Spleen (tissue), 11 donors: ENCODE measurements around the gene APC. TPM values are rescaled to one million over a fixed set of nuclear protein-coding genes. Genes with fewer than 3 reads are reported as not detected.
"Not testable (repeated sequence)": the region's sequence is repeated elsewhere in the genome, so short reads cannot be mapped to it uniquely, and the experiment has no call there.

ENCODE experiments used
- DNase-seq: peaks from one replicate; pipeline ENCODE4 v3.0.0-alpha.2; 2020
- H3K27ac ChIP-seq, 8 donors: fragments of 200-600 bp; sonication (generic) in 7 of 8; 1 replicate in 4 of 8; 2 replicates in 4 of 8; pipeline versions ENCODE4 v1.5.0 to v1.8.0; 2016 to 2021; ENCODE audit warnings: inconsistent platforms in 4 of 8, mild to moderate bottlenecking in 4 of 8, moderate library complexity in 1 of 8
- H3K27me3 ChIP-seq, 7 donors: fragments of 200-600 bp; sonication (generic) in 6 of 7; replicated peaks in 1 of 7; 1 replicate in 4 of 7; 2 replicates in 3 of 7; pipeline versions ENCODE4 v1.5.0 to v1.8.0; 2016 to 2021; ENCODE audit warnings: inconsistent platforms in 3 of 7, mild to moderate bottlenecking in 1 of 7
- H3K36me3 ChIP-seq, 6 donors: fragments of 200-600 bp; sonication (generic) in 5 of 6; 1 replicate in 4 of 6; 2 replicates in 2 of 6; pipeline versions ENCODE4 v1.5.0 to v1.8.0; 2016 to 2021; ENCODE audit warnings: inconsistent platforms in 2 of 6
- H3K4me1 ChIP-seq, 6 donors: fragments of 200-600 bp; sonication (generic) in 5 of 6; 1 replicate in 3 of 6; 2 replicates in 3 of 6; pipeline versions ENCODE4 v1.5.0 to v1.8.0; 2016 to 2021; ENCODE audit warnings: inconsistent platforms in 3 of 6
- H3K4me3 ChIP-seq, 8 donors: fragments of 200-600 bp; sonication (generic) in 7 of 8; 1 replicate in 4 of 8; 2 replicates in 4 of 8; pipeline versions ENCODE4 v1.5.0 to v1.8.0; 2016 to 2021; ENCODE audit warnings: inconsistent platforms in 4 of 8, mild to moderate bottlenecking in 4 of 8, moderate library complexity in 2 of 8
- H3K9me3 ChIP-seq, 8 donors: fragments of 200-600 bp; sonication (generic) in 7 of 8; 1 replicate in 4 of 8; 2 replicates in 4 of 8; pipeline versions ENCODE4 v1.5.0 to v1.8.0; 2016 to 2021; ENCODE audit warnings: inconsistent platforms in 4 of 8
- CTCF ChIP-seq, 11 experiments: fragments of 200-600 bp in 7 of 11; fragments of 450-650 bp in 4 of 11; sonication (generic) in 4 of 11; IDR thresholded peaks in 8 of 11; conservative IDR thresholded peaks in 3 of 11; 1 replicate in 7 of 11; 2 replicates in 4 of 11; pipeline versions ENCODE4 v1.4.0 to v1.8.0; 2016 to 2021; ENCODE audit warnings: antibody characterized with exemption in 11 of 11, inconsistent platforms in 4 of 11, mild to moderate bottlenecking in 1 of 11
- POLR2A ChIP-seq, 3 donors: fragments of 450-650 bp; IDR thresholded peaks; one replicate each; pipeline ENCODE4 v1.5.1; 2017; ENCODE audit warnings: antibody characterized with exemption in 3 of 3, mild to moderate bottlenecking in 1 of 3
- POLR2AphosphoS5 ChIP-seq, 3 donors: sonication (generic); formaldehyde crosslinking; IDR thresholded peaks; one replicate each; pipeline ENCODE4 v1.5.1; 2017; ENCODE audit warnings: antibody characterized with exemption in 3 of 3
- WGBS, 5 donors: extraction: QIAGEN DNeasy Blood & Tissue Kit in 3 of 5; methylation state at CpG; one replicate each; pipeline versions ENCODE4 v1.1.5 to v1.1.7; 2013 to 2018; 5-methylcytosine and 5-hydroxymethylcytosine counted together
- intact Hi-C: fragments of 100-400 bp; cut with DNase I; formaldehyde crosslinking; loops from one replicate; pipeline ENCODE4 v1.15.0; 2023; ENCODE audit warnings: low total_unique reads
- polyA plus RNA-seq, 3 donors: library from polyadenylated mRNA; stranded (reverse); fragments of 200-250 nt; gene quantifications; one replicate each; pipeline ENCODE4 v1.2.1, GENCODE V29; 2013
- total RNA-seq, 7 donors: library from RNA; depleted of rRNA in 3 of 7; stranded (reverse); fragments of >200 nt in 3 of 7; fragmentation: NEBNext Ultra II Directional in 4 of 7; extraction: Animal tissue kit (Norgen Biotek cat#: 25700) in 4 of 7; gene quantifications; one replicate each; pipeline versions ENCODE4 v1.1.0 to v1.2.1, GENCODE V29; 2016 to 2021
- donor health status: healthy with polysubstance abuse.
- donor health status: DM: no; HTN: no; CAD: no; lungs with moderate emphysema.
- donor health status: DM: no; HTN: no; CAD: no.
- donor health status: Bipolar disorder and iron deficiency.
- donor health status: healthy.
- donor health status: DM: no; HTN: no; CAD: no.
- donor health status: DM: yes; HTN: yes; CAD: no.

APC gene
- total and polyA plus RNA-seq, 10 donors: 2.1 to 83.0 (median 52.5) TPM

GRCh38 chr5:112713206-112713605 is 24.5 kb upstream of the APC start:
- H3K27ac ChIP-seq: no peak overlapping the region
- H3K27me3 ChIP-seq: no peaks in the 10 kb centered on the region
- no peaks in the 10 kb centered on the region for H3K36me3 ChIP-seq
- H3K4me3 ChIP-seq: no peak overlapping the region
- H3K4me1 ChIP-seq: peaks cover 18 to 90% (median 51%) of the 10 kb centered on the region in 6 donors
- no peaks in the 10 kb centered on the region for H3K9me3 ChIP-seq
- intact Hi-C loops: no loop called here
- no peak for DNase-seq
- WGBS, 5 donors: 96 to 99% (median 97%) methylated on average over 5 of the region's 5 CpGs
- TF ChIP-seq POLR2A (IDR thresholded peaks at IDR 0.05): no peak
- no peak for TF ChIP-seq CTCF (IDR thresholded peaks at IDR 0.05 in 8 of 11, conservative IDR thresholded peaks at IDR 0.05 in 3 of 11)
- no peak for TF ChIP-seq POLR2AphosphoS5 (IDR thresholded peaks at IDR 0.05)

- WGBS, 5 donors: 94 to 97% (median 97%) methylated on average over 7 of the region's 7 CpGs
- intact Hi-C loops, H3K9me3 ChIP-seq, H3K27me3 ChIP-seq, DNase-seq, H3K4me3 ChIP-seq, H3K36me3 ChIP-seq, H3K27ac ChIP-seq: not testable (repeated sequence)
- H3K4me1 ChIP-seq: peaks cover 0 to 70% (median 14%) of the 10 kb centered on the region in 6 donors
Measured at GRCh38 chr5:112716895-112717294, 20.8 kb upstream of the APC start.

GRCh38 chr5:112717506-112718082 is 20.1 kb upstream of the APC start:
- H3K27ac ChIP-seq: no peak overlapping the region
- TF ChIP-seq CTCF (IDR thresholded peaks at IDR 0.05 in 8 of 11, conservative IDR thresholded peaks at IDR 0.05 in 3 of 11) (no peak), POLR2A (IDR thresholded peaks at IDR 0.05) (no peak), POLR2AphosphoS5 (IDR thresholded peaks at IDR 0.05) (no peak)
- 92 to 98% (median 94%) methylated on average over 1 of the region's 1 CpG for WGBS, 5 donors
- intact Hi-C loops: no loop called here
- peaks cover 0 to 63% (median 12%) of the 10 kb centered on the region in 6 donors for H3K4me1 ChIP-seq
- H3K4me3 ChIP-seq: no peak overlapping the region
- DNase-seq: no peak
- H3K27me3 ChIP-seq: no peaks in the 10 kb centered on the region
- H3K9me3 ChIP-seq: no peaks in the 10 kb centered on the region
- H3K36me3 ChIP-seq: no peaks in the 10 kb centered on the region

GRCh38 chr5:112718344-112718743 is 19.3 kb upstream of the APC start:
- Histone ChIP-seq H3K4me1 (peaks cover 0 to 63% (median 10%) of the 10 kb centered on the region in 6 donors), H3K36me3 (no peaks in the 10 kb centered on the region), H3K27me3 (no peaks in the 10 kb centered on the region), H3K9me3 (no peaks in the 10 kb centered on the region), H3K4me3 (no peak overlapping the region), H3K27ac (no peak overlapping the region)
- WGBS, 5 donors: 93 to 96% (median 96%) methylated on average over 2 of the region's 2 CpGs
- intact Hi-C loops: no loop called here
- TF ChIP-seq POLR2AphosphoS5 (IDR thresholded peaks at IDR 0.05) (no peak), CTCF (IDR thresholded peaks at IDR 0.05 in 8 of 11, conservative IDR thresholded peaks at IDR 0.05 in 3 of 11) (no peak), POLR2A (IDR thresholded peaks at IDR 0.05) (no peak)
- DNase-seq: no peak
